HPDE6-E6E7 (cell line): ENCODE data around the gene EDN1.
A peak's percentile ranks its signal among the peaks of the same experiment; 100 is the strongest.
"Not testable (repeated sequence)": the region's sequence is repeated elsewhere in the genome, so short reads cannot be mapped to it uniquely, and the experiment has no call there.

Source experiments
- DNase-seq: peaks from one replicate; pipeline ENCODE4 v3.0.0; 2011; ENCODE audit warnings: missing footprints; ENCODE audit errors: extremely low spot score

The EDN1 gene

DNA sequence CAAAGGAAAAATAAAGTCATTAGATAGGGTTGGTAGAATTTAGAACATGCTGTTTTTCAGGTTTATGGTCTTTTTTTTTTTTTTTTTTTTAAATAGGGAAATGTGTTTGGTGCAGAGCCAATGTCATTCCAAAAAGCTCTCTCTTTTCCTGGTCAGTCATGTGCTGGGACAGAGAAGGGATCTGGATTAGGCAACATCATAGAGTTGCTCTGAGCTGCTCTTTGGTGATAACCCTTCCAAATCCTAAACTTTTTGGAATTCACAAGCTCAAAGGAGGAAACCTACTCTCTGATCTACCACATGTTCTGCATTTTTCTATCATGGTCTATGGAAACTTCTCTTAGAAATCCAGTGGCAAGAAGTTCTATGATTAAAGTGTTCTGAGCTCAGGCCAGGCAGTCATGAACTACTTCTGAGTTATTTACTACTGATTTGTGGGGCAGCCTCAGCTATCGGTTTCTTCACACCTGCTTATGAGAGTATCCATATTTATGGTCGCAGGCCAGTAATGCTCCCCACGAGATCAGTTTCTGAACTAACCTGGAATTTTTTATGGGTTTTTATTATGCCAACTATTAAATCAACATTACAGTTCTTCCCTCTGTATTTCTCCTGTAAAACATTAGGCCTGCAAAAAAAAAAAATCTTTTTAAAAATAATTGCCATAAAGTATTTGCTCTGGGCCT is 4.8 kb downstream of the EDN1 start:
- no peak for DNase-seq

GRCh38 chr6:12295558-12296254 is 5.5 kb downstream of the EDN1 start:
- no peak for DNase-seq

DNA sequence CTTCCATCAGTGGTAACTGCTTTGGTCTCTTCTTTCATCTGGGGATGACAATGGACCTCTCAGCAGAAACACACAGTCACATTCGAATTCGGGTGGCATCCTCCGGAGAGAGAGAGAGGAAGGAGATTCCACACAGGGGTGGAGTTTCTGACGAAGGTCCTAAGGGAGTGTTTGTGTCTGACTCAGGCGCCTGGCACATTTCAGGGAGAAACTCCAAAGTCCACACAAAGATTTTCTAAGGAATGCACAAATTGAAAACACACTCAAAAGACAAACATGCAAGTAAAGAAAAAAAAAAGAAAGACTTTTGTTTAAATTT is 6.1 kb downstream of the EDN1 start:
- DNase-seq: no peak

DNA sequence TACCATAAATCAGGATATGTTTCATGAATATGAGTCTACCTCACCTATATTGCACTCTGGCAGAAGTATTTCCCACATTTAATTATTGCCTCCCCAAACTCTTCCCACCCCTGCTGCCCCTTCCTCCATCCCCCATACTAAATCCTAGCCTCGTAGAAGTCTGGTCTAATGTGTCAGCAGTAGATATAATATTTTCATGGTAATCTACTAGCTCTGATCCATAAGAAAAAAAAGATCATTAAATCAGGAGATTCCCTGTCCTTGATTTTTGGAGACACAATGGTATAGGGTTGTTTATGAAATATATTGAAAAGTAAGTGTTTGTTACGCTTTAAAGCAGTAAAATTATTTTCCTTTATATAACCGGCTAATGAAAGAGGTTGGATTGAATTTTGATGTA is 6.4 kb downstream of the EDN1 start:
- DNase-seq: no peak

DNA sequence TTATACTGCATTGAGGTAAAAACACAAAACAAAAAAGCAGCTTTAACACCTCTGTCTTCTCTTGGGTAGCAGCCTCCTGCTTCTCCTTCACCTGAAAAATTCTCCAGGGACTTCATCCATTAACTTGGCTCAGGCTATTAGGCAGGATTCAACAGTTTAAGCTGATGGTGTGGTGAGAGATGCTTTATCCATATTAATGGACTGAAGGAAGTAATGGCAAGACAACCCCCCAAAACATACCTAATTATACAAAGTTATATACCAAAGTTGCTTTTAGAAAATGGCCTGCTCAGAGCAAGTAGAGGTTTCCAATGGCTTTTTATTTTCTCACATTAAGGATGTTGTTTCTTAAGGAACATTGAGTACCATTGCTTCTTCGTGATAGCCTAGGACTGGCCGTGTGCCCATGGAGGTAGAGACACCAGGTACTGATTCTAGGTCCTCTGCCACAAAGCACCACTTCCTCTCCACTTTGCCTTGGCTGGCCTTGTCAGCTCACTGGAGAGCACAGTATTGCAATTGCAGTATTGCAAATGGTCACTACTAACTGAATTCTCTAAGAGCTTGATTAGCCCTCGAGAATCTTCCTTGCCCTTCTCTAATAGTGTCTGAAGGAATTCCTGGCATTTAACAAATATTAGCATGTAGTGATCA is 7.3 kb downstream of the EDN1 start:
- DNase-seq: no peak

DNA sequence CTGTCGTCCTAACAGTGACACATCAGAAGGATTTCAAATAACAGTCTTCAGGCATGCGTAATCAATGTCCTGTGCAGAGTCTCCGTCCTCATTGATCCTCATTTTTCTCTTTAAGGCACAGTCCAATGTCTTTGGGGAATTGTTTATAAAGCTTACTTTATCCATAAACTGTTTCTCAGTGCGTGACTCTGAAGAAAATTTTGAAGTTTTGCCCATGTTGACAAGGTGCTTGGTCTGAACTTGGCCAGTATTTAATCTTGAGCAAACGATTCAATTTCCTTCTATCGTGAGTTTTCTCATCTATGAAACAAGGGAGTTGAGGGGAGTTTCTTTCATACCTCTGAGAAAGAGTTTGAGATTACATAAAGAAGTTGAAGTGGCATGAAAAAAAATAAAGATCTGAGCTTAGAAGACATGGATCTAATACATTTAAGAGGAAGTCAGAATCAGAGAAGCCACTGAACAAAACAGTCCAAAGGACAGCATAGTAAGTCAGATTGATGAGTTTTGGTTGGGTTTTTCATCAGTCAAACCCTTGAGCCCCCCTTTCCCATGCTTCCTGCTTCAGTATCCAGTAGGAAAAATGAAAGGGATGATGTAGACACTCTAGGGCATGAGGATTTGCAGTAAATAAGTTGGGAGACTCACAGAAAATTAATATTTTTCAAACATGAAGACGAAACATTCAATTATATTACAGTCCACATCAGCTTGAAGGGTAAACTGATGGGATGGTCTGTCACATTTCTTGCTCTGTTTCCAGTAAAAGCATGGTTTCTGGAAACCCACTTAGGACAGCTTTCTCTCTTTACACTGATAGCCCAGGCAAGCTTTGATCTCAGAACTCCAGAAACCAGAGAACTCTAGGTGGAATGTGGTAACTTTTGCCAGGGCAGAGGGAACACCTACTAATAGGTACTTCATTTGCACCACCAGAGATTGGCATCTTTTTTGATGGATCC is 8.1 kb downstream of the EDN1 start:
- DNase-seq: no peak

DNA sequence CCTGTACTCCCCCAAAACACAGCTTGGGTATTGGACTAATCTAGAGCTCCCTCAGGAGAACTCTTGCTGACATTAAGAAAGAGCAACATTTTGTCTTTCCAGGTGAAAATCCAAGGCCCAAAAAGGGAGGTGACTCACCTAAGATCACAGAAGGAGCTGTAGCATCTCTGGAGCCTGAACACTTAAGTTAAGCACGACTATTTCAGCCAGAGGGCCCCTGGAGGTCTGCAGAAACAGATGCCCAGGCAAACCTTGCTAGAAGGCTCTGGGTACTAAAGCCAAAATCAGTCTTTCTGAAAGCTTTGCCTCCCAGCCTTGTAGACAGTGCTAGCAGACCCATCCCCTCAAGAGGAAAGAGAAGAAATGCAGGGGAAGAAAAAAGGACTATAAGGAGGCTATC is 8.8 kb downstream of the EDN1 start:
- no peak for DNase-seq

- no peak for DNase-seq
Observed at GRCh38 chr6:12301018-12301417, 10.9 kb downstream of the EDN1 start.

- DNase-seq: no peak
Observed at GRCh38 chr6:12304487-12304886, 14.3 kb downstream of the EDN1 start.

DNA sequence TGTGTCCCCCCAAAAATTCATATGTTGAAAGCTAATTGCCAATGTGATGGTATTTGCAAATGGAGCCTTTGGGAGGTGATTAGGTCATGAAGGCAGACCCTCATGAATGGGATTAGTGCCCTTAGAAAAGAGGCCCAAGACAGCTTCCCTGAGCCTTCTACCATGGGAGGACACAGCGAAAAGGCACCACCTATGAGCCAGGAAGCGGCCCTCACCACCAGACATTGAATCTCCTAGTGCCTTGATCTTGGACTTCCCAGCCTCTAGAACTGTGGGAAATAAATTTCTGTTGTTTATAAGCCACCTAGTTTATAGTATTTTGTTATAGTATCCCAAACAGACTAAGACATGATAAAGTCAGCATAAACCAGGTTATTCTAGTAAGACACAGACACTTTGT is 18.9 kb downstream of the EDN1 start:
- DNase-seq: no peak

DNA sequence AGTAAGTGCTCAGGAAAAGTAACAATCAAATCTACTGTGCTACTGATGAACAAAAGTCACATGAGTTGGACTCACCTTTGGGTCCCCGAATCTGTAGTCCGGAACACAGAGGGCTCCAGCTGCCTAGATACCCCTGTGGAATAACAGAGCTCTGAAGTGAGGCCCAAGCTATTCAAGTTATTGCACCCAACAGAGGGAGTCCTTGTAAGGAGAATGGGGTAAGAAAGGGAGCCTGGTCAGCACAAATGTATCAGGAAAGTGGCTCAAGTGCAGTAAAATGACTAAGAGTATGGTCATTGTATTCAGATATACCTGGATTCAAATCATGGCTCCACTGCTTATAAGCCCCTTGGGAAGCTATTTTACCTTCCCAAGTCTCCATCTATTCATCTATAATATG is 20.9 kb downstream of the EDN1 start:
- no peak for DNase-seq

DNA sequence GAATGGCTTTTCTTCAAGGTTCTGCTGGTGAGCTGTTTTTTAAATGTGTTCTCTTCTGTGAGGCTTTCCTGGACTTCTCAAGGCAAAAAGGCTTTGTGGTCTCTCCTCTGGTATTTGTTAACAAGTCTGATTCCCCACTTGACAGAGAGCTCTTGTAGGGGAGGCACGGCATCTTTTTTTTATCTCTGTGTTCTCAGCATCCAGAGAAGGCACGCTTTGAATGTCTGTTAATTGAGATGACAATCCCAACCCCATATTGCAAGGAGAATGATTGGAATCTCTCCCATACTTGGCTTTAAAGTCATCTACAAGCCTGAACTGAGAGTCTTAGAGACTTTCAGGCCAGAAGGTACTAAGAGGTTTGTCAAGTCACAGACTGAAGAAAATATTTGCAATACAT is 22.6 kb downstream of the EDN1 start:
- DNase-seq: no peak

DNA sequence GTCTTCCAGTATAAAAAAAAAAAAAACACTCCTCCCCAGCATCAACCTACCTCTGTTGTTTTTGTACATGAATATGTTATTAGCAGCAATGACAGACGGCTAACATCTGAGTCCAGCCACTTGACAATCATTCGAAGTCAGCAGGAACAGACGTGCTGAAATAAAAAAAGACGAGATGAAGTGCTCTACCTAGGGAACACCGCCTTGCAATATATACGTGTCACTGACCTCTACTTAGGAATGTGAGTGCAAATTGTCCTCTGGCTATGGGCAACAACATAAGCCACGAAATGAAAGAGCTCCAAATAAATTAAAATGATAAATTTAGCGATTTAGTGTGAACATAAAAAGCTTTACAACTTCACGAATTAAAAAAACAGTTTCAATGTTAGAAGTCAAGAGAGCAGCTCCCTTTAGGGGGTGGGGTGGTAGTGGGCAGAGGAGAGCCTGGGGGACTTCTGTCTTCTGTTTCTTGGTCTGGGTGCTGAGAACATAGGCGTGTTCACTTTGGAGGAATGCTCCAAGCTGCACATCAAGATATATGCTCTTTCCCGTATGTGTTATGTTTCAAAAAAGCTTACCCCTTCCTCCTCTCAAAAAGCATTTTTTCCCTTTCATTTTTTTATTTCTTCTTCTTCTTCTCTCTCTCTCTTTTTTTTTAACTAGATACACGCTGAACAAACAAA is 23.3 kb downstream of the EDN1 start:
- no peak for DNase-seq

DNA sequence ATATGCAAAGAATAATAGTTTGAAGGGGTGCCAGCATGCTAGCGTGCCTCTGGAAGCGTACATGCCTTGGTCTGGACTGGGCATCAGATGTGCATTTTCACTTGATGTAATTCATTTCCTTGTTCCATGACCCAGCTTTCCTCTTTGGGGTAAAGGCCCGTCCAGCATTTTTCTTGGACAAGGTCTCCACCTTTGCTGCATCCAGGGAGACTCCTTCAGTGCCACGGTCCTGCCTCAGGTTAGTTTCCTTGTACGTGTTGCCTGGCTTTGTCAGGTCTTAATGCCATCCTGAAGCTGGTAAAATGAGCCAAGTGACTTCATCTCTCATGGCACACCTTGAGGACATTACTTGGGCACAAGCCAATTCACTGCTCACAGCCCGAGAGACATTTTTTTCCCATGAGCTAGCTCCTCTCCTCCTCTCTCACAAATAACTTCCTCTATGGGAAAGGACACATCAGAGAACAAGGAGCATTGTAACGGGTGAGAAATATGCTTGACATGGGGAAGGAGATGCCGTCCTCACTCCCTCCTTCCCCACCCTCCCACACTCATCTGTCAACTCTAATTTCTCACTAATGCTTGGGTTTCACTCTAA is 23.9 kb downstream of the EDN1 start:
- peak; percentile 58 for DNase-seq

DNA sequence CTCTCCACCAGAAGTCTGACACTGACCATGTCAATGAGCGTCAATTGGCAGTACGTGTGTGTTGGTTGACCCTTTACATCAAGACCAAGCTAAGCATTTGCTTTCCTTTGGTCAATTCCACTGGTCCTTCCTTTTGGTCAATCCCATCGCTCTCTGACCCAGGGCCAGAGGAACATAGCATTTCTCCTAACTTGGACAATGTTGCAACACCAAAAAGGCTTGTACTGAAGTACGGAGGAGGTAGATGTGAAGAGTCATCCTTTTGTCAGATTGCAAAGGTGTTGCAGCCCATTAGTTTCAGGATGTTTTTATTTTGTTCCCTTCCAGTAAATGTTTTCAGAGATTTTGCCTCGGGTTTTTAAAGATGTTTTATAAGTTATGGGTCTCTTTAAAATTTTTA is 24.6 kb downstream of the EDN1 start:
- no peak for DNase-seq

DNA sequence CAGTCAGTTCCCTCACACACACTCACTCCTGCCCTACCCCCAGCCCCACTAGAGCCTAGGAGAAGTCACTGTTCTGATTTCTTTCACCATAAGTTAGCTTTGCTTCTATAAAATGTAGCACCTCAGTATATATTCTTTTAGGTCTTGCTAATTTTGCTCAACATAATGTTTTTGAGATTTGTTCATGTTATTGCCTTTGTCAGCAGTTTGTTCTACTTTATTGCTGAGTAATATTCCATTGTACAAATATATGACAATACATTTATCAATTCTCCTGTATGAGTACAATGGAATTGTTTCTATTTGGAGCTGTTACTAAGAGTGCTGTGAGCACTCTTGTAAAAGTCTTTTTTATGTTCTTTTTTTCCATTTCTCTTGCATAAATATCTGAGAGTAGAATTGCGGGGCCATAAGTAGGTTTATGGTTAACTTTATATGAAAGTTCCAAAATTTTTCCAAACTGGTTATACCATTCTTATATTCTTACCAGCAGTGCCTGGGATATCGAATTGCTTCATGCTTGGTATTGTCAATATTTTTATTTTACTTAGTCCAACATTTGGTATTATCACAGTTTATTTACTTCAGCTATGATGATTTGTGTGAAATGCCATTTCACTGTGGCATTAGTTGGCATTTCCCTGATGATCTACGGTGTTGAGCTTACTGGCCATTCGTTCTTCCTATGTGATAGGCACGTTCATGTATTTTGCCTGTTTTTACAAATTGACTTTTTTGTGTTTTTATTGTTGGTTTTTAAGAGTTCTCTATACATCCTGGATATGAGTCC is 25.3 kb downstream of the EDN1 start:
- no peak for DNase-seq

DNA sequence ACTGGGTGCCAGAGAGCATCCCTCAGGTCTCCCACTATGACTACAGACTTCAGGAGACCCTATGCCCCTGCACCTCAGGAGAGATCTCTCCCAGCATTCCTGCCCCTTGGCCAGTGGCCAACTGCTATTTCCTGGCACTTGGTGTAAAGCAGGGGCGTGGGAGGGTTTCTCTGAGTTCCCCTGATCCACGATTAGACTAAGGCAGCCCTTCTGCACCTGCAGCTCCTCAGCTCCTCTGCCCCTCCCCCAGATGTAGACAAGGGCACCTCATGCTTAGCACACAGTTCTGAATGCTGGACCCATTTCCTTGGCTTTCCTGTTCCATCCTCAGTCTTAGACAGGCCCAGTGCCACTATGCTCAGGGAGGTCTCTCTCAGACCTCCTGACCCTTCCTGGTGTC is 28.6 kb downstream of the EDN1 start:
- DNase-seq: no peak

DNA sequence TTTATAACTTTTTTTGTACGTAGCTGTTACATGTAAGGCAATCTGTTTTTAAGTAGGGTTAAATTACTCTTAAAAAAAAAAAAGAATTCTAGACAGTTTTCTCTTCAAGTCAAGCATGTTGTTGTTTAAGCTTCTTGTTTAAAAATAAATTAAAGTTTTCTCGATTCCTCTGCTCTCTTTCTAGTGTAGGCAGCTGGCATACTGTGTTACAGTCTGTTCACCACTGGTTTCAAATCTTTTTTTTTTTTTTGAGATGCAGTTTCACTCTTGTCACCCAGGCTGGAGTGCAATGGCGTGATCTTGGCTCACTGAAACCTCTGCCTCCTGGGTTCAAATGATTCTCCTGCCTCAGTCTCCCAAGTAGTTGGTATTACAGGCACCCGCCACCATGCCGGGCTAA is 29.9 kb downstream of the EDN1 start:
- not testable (repeated sequence) for DNase-seq

GRCh38 chr6:12324099-12324498 is 33.9 kb downstream of the EDN1 start:
- DNase-seq: peak; percentile 80

GRCh38 chr6:12324748-12325147 is 34.6 kb downstream of the EDN1 start:
- DNase-seq: no peak
